ENCODE results near the gene C19orf38.

- TF ChIP-seq MAX (IDR thresholded peaks at IDR 0.05) (no peak), POLR2AphosphoS2 (conservative IDR thresholded peaks at IDR 0.05; ENCODE audit: low read length) (no peak), PHF8 (IDR thresholded peaks at IDR 0.05; ENCODE audit: borderline replicate concordance, low read depth) (no peak), RFX5 (IDR thresholded peaks at IDR 0.05) (no peak), CTCF (IDR thresholded peaks at IDR 0.05) (no peak), EP300 (IDR thresholded peaks at IDR 0.05) (no peak), REST (IDR thresholded peaks at IDR 0.05) (no peak), CBX2 (IDR thresholded peaks at IDR 0.05; ENCODE audit: borderline replicate concordance, low read depth) (no peak), MAFK (IDR thresholded peaks at IDR 0.05; ENCODE audit: partially characterized antibody) (no peak), RAD21 (conservative IDR thresholded peaks at IDR 0.05 in 1 of 2, IDR thresholded peaks at IDR 0.05 in 1 of 2) (no peak), RCOR1 (IDR thresholded peaks at IDR 0.05; ENCODE audit: low read depth, low read length) (no peak), MYC (IDR thresholded peaks at IDR 0.05; ENCODE audit: borderline replicate concordance, low read length) (no peak)
These were observed 65.6 kb downstream of the C19orf38 start for GRCh38 chr19:10913716-10914340.
